Ovary (tissue), 3 donors: Measurements from ENCODE around the gene MLX.
"Not testable (repeated sequence)": the region's sequence is repeated elsewhere in the genome, so short reads cannot be mapped to it uniquely, and the experiment has no call there.

Source experiments
- EP300 ChIP-seq: sonication (generic); formaldehyde crosslinking; IDR thresholded peaks from one replicate; pipeline ENCODE4 v1.6.1; 2017; ENCODE audit warnings: antibody characterized with exemption
- TF ChIP-seq, protein P1 (sequence below), 3 donors: fragments of 450-650 bp in 2 of 3; fragments of 200-600 bp in 1 of 3; IDR thresholded peaks; one replicate each; pipeline versions ENCODE4 v1.5.1 to v1.8.0; 2016 to 2022; ENCODE audit warnings: antibody characterized with exemption in 3 of 3, mild to moderate bottlenecking in 1 of 3
- donor health status: DM: no; HTN: no; CAD: no.

DNA sequence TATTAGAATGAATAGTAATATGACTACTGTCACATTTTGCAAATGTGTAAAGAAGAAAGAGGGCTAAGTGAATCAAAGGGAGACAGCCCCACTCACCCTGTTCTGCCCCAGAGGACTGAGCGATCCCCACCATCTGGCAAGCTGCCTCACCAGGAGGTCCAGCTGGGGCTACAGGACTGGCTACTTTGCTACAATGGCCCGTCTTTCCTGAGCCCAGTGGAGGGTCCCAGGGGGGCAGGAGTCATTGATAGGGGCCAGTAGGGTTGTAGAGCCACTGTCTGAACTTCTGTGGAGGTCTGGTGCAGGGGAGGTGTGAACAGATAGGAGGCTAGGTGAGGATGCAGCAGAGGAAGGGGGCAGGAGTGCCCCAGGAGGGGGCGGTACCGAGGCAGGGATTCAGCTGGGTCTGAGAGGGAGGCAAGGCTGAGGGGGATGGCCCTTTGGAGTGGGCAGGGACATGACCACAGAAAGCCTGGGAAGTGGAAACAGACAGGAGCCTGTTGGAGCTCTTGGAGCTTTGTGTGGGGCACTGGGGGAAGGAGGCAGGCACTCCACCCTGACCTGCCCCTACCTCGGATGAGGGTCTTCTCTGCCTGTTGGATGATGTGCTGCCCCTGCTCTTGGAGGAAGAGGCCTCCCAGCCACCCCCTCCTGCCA is 10.8 kb upstream of the MLX start:
- TF ChIP-seq, protein P1, sequence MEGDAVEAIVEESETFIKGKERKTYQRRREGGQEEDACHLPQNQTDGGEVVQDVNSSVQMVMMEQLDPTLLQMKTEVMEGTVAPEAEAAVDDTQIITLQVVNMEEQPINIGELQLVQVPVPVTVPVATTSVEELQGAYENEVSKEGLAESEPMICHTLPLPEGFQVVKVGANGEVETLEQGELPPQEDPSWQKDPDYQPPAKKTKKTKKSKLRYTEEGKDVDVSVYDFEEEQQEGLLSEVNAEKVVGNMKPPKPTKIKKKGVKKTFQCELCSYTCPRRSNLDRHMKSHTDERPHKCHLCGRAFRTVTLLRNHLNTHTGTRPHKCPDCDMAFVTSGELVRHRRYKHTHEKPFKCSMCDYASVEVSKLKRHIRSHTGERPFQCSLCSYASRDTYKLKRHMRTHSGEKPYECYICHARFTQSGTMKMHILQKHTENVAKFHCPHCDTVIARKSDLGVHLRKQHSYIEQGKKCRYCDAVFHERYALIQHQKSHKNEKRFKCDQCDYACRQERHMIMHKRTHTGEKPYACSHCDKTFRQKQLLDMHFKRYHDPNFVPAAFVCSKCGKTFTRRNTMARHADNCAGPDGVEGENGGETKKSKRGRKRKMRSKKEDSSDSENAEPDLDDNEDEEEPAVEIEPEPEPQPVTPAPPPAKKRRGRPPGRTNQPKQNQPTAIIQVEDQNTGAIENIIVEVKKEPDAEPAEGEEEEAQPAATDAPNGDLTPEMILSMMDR (IDR thresholded peaks at IDR 0.05) = not testable (repeated sequence)
- TF ChIP-seq EP300 = not testable (repeated sequence)
